Thymus (tissue), 11 donors: ENCODE results near the gene MAPKAP1. TPM values are rescaled to one million over a fixed set of nuclear protein-coding genes. Genes with fewer than 3 reads are reported as not detected.

ENCODE experiments used
- DNase-seq, 9 donors: peaks; one replicate each; pipeline ENCODE4 v3.0.0-alpha.2; 2013; ENCODE audit warnings: low spot score in 9 of 9, low read depth in 6 of 9, missing footprints in 1 of 9
- H3K27ac ChIP-seq, 2 donors: one replicate each; pipeline ENCODE4 v1.5.1; 2013; ENCODE audit warnings: control low read depth in 1 of 2, low read depth in 1 of 2, low read length in 1 of 2, mild to moderate bottlenecking in 1 of 2, moderate library complexity in 1 of 2
- H3K27me3 ChIP-seq, 2 donors: one replicate each; pipeline ENCODE4 v1.5.1; 2013; ENCODE audit warnings: low read length in 1 of 2; ENCODE audit not compliant: control insufficient read depth in 2 of 2, insufficient read depth in 1 of 2
- H3K36me3 ChIP-seq, 2 donors: one replicate each; pipeline ENCODE4 v1.5.1; 2013; ENCODE audit warnings: low read length in 1 of 2, mild to moderate bottlenecking in 1 of 2, moderate library complexity in 1 of 2; ENCODE audit not compliant: control insufficient read depth in 2 of 2, insufficient read depth in 2 of 2
- H3K4me1 ChIP-seq, 2 donors: one replicate each; pipeline ENCODE4 v1.5.1; 2013; ENCODE audit warnings: low read length in 2 of 2; ENCODE audit not compliant: control insufficient read depth in 2 of 2, insufficient read depth in 2 of 2
- H3K4me3 ChIP-seq, 2 donors: one replicate each; pipeline ENCODE4 v1.5.1; 2013; ENCODE audit warnings: low read length in 2 of 2, control low read depth in 1 of 2, mild to moderate bottlenecking in 1 of 2
- H3K9me3 ChIP-seq, 2 donors: one replicate each; pipeline ENCODE4 v1.5.1; 2013; ENCODE audit warnings: low read length in 1 of 2, mild to moderate bottlenecking in 1 of 2; ENCODE audit not compliant: control insufficient read depth in 2 of 2, insufficient read depth in 1 of 2
- WGBS: extraction: QIAGEN DNeasy Blood & Tissue Kit; methylation state at CpG from one replicate; pipeline ENCODE4 v1.1.7; 2013; 5-methylcytosine and 5-hydroxymethylcytosine counted together
- polyA plus RNA-seq: library from polyadenylated mRNA; stranded (reverse); fragments of 200-250 nt; gene quantifications from one replicate; pipeline ENCODE4 v1.2.3, GENCODE V29; 2013
- total RNA-seq: library from RNA; stranded (reverse); fragments of 120-200 nt; gene quantifications from one replicate; pipeline ENCODE4 v1.2.4, GENCODE V29; 2013
- donor health status: healthy.

The MAPKAP1 gene
- total and polyA plus RNA-seq, 2 donors = 40.3 to 40.7 TPM

- peaks cover 0 to 4% of the 10 kb centered on the region in 2 donors for H3K9me3 ChIP-seq
- 98% methylated on average over 8 of the region's 8 CpGs for WGBS
- no peaks in the 10 kb centered on the region for H3K27me3 ChIP-seq
- DNase-seq = no peak
- H3K27ac ChIP-seq = no peak overlapping the region
- no peaks in the 10 kb centered on the region for H3K4me1 ChIP-seq
- peaks cover 4 to 8% of the 10 kb centered on the region in 2 donors for H3K36me3 ChIP-seq
- no peak overlapping the region for H3K4me3 ChIP-seq
Observed at GRCh38 chr9:125461636-125462190, 245.3 kb downstream of the MAPKAP1 start.

DNA sequence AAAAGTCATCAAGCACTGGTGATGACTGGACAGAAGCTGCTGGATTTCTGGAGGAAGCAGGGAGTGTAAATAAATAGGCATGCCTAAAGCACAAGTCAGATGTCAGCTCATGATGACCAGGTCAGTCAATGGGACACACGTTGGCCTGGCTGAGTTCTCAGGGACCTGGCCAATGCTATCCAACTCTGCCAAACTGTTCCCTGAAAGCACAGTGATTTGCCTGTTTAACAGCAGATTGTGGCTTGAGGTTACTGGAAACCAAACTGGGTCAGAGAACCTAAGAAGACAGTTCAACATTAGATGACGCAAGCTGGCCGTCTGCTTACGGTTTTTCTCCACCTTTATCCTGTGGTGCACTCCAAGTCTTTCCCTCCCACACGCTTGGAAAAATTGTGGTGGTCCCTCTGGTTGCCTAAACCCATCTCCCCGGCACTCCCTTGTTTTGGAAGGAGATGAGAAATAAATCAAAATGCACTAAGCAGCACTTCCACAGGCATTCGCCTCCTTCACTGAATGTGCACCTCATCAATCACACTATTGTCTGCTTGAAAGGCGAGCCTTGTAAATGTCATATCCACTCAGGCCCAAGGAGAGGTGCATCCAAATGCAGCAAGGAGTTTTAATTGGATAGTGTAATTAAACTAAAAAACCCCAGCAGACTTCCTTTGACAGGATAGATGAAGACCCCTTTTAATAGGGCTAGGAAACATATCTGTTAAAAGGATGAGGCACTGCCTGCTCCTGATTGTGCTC is 245.9 kb downstream of the MAPKAP1 start:
- WGBS = 97% methylated on average over 8 of the region's 8 CpGs
- H3K27me3 ChIP-seq = no peaks in the 10 kb centered on the region
- peaks cover 1 to 4% of the 10 kb centered on the region in 2 donors for H3K9me3 ChIP-seq
- no peak for DNase-seq
- H3K36me3 ChIP-seq = peaks cover 4 to 8% of the 10 kb centered on the region in 2 donors
- no peak overlapping the region for H3K4me3 ChIP-seq
- no peak overlapping the region for H3K27ac ChIP-seq
- H3K4me1 ChIP-seq = no peaks in the 10 kb centered on the region

DNA sequence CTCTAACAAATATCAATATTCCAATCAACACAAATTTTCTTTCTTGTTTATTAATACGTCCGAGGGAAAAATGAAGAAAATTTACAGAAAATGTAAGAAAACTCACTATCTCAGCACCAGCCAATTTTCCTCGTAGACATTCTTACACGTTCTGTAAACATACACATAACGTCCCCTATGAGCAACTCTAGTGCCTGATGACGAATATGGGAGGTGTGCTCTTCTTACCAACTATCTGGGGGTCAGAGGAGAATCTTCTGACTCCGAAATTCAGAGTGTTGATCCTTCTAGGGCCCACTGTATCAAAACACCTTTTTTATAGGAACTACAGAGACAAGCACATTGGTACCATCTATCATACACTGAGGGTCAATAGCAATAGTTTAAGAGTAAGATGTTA is 246.7 kb downstream of the MAPKAP1 start:
- Histone ChIP-seq H3K36me3 (peaks cover 4 to 8% of the 10 kb centered on the region in 2 donors), H3K4me1 (no peaks in the 10 kb centered on the region), H3K9me3 (peaks cover 1 to 4% of the 10 kb centered on the region in 2 donors), H3K27me3 (no peaks in the 10 kb centered on the region), H3K4me3 (no peak overlapping the region), H3K27ac (no peak overlapping the region)
- WGBS = 98% methylated on average over 7 of the region's 7 CpGs
- DNase-seq = no peak

- Histone ChIP-seq H3K9me3 (peaks cover 1 to 4% of the 10 kb centered on the region in 2 donors), H3K27me3 (no peaks in the 10 kb centered on the region), H3K36me3 (peaks cover 4 to 9% of the 10 kb centered on the region in 2 donors), H3K4me3 (no peak overlapping the region), H3K4me1 (no peaks in the 10 kb centered on the region), H3K27ac (no peak overlapping the region)
- 99% methylated on average over 1 of the region's 1 CpG for WGBS
- no peak for DNase-seq
Observed at GRCh38 chr9:125457357-125457756, 249.7 kb downstream of the MAPKAP1 start.

DNA sequence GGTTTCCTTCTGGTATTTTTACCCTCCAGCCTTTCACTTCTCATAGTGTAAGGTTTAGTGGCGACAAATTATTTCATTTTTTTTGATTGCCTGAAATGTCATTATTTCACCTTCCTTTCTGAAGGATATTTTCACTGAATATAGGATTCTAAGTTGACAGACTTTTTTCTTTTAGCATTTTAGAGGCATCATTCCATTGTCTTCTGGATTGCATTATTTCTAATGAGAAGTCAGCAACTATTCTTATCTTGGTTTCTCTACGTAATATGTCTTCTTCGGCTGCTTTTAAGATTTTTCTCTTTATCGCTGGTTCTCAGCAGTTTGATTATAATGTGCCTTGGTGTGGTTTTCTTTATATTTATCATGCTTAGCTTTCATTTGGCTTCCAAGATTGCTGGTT is 251.1 kb downstream of the MAPKAP1 start:
- peaks cover 1 to 4% of the 10 kb centered on the region in 2 donors for H3K9me3 ChIP-seq
- H3K36me3 ChIP-seq = peaks cover 2 to 5% of the 10 kb centered on the region in 2 donors
- 98% methylated on average over 4 of the region's 4 CpGs for WGBS
- H3K4me3 ChIP-seq = no peak overlapping the region
- H3K4me1 ChIP-seq = no peaks in the 10 kb centered on the region
- no peak overlapping the region for H3K27ac ChIP-seq
- H3K27me3 ChIP-seq = no peaks in the 10 kb centered on the region
- DNase-seq = no peak

GRCh38 chr9:125455132-125455531 is 251.9 kb downstream of the MAPKAP1 start:
- DNase-seq = no peak
- Histone ChIP-seq H3K27me3 (no peaks in the 10 kb centered on the region), H3K36me3 (peaks cover 2 to 4% of the 10 kb centered on the region in 2 donors), H3K4me3 (no peak overlapping the region), H3K9me3 (peaks cover 1 to 4% of the 10 kb centered on the region in 2 donors), H3K4me1 (no peaks in the 10 kb centered on the region), H3K27ac (no peak overlapping the region)
- WGBS = 48% methylated on average over 1 of the region's 1 CpG

DNA sequence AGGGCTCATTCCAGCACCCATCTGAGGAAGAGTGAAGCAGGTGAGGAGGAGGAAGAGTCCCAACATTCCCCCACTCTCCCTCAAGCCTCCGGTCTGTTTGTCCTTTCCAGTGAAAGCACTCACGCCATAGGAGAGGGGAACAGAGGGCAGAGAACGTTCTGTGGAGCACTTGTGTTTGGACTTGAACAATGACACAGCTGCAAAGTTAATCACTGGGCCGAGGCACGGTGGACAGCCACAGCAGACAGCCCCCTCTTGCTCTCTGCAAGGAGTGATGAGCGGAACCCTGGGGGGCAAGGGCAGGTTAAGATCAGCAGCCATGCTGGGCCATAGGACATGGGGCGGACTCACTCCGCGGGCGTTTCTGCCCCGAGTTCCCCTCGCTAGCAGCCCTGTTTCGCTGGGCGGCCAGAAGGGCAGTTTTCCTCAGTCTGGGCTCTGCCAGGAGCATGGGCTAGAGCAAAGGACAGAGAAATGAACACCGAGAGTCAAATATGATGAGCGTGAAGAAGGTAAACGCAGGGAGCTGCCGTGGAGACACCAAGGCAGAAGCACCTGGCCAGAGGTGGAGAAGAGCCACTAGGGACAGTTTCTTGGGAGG is 259.7 kb downstream of the MAPKAP1 start:
- H3K4me3 ChIP-seq = no peak overlapping the region
- 98% methylated on average over 18 of the region's 18 CpGs for WGBS
- H3K4me1 ChIP-seq = no peaks in the 10 kb centered on the region
- H3K27me3 ChIP-seq = no peaks in the 10 kb centered on the region
- peaks cover 7 to 21% of the 10 kb centered on the region in 2 donors for H3K36me3 ChIP-seq
- no peak for DNase-seq
- no peak overlapping the region for H3K27ac ChIP-seq
- no peaks in the 10 kb centered on the region for H3K9me3 ChIP-seq

DNA sequence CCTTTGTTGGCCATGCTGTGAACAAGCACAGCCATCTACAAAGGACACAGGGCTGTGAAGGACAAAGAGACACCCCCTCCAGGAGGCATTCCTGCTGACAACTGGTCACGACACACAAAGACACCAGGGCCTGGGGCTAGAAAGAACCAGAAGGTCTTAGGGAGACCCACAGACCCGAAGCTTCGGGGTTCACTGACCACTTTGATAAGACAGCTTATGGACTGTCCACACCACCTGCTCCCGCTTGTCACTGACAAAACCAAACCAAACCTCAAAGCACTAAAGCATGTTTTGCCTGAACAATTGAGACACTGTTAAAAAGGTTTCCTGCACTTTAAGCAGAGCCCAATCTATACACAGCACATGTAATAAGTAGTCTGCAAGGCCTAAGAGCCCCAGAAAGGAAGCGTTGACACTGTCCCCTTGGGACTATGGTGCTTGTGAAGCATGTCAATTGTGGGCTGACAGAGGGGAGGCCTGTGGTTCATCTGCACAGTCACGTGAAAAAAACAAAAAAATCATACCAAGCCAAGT is 260.4 kb downstream of the MAPKAP1 start:
- 91% methylated on average over 6 of the region's 6 CpGs for WGBS
- H3K4me1 ChIP-seq = no peaks in the 10 kb centered on the region
- H3K27me3 ChIP-seq = no peaks in the 10 kb centered on the region
- peak in 1 of 9 donors; percentile 24 for DNase-seq
- H3K4me3 ChIP-seq = no peak overlapping the region
- peaks cover 5 to 21% of the 10 kb centered on the region in 2 donors for H3K36me3 ChIP-seq
- no peak overlapping the region for H3K27ac ChIP-seq
- no peaks in the 10 kb centered on the region for H3K9me3 ChIP-seq

DNA sequence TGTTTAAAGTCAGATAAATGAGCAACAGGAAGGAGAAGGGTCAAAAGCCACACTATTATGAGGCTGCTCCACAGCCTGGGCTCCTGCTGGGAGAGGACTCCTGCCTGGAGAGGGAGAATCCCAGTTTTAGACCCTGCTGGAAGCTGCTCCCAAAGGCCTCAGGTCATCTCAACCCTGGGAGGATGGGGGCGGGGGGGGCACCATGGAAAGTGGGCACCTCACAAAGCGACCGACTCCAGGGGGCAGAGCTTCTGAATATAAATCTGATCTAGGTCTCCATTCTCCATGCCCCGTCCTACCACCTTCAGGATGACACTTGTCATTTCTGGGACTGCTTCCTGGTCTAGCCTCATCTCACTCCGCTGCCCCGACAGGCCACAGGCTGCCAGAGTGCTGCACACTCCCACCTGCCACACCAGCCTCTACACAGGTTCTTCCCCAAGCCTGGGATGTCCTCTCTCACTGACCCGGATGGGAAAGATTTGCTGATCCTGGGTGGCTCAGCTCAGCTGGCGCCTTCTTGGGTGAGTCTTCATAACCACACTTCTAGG is 262.0 kb downstream of the MAPKAP1 start:
- Histone ChIP-seq H3K4me3 (no peak overlapping the region), H3K36me3 (peaks cover 10 to 21% of the 10 kb centered on the region in 2 donors), H3K4me1 (no peaks in the 10 kb centered on the region), H3K27ac (no peak overlapping the region), H3K9me3 (no peaks in the 10 kb centered on the region), H3K27me3 (no peaks in the 10 kb centered on the region)
- no peak for DNase-seq
- whole genome bisulfite sequencing = 98% methylated on average over 8 of the region's 8 CpGs
